Upper lobe of right lung (tissue), 1 donor: ENCODE results near the gene PTER. TPM values are rescaled to one million over a fixed set of nuclear protein-coding genes. Genes with fewer than 3 reads are reported as not detected.

ENCODE experiments used
- ATAC-seq: fragments of 200-7000 bp; cut with Tn5 transposase; one replicate; pipeline ENCODE4 v1.9.1; 2020; ENCODE audit warnings: mild to moderate bottlenecking, moderate library complexity
- DNase-seq: peaks from one replicate; pipeline ENCODE4 v3.0.0-alpha.2; 2020
- H3K27ac ChIP-seq: fragments of 200-600 bp; one replicate; pipeline ENCODE4 v1.8.0; 2022
- H3K27me3 ChIP-seq: fragments of 200-600 bp; one replicate; pipeline ENCODE4 v1.8.0; 2022; ENCODE audit warnings: mild to moderate bottlenecking
- H3K36me3 ChIP-seq: fragments of 200-600 bp; one replicate; pipeline ENCODE4 v1.8.0; 2022
- H3K4me1 ChIP-seq: fragments of 200-600 bp; one replicate; pipeline ENCODE4 v1.8.0; 2022
- H3K4me3 ChIP-seq: fragments of 200-600 bp; one replicate; pipeline ENCODE4 v1.8.0; 2022; ENCODE audit warnings: mild to moderate bottlenecking
- H3K9me3 ChIP-seq: fragments of 200-600 bp; one replicate; pipeline ENCODE4 v1.8.0; 2022
- CTCF ChIP-seq: fragments of 200-600 bp; IDR thresholded peaks from one replicate; pipeline ENCODE4 v1.8.0; 2022; ENCODE audit warnings: antibody characterized with exemption
- intact Hi-C: fragments of 100-400 bp; cut with DNase I; formaldehyde crosslinking; loops from one replicate; pipeline ENCODE4 v1.11.0; 2022
- total RNA-seq: library from RNA; stranded (reverse); fragmentation: NEBNext Ultra II Directional; extraction: Animal tissue kit (Norgen Biotek cat#: 25700); gene quantifications from one replicate; pipeline ENCODE4 v1.2.1, GENCODE V29; 2021
- donor health status: DM: no; HTN: yes; CAD: no; lungs with severe emphysema.

Gene PTER
- total RNA-seq, 1 donor from 2014 or later: 18.1 TPM

- TF ChIP-seq CTCF: no peak
- ATAC-seq (no peak), DNase-seq (no peak)
- intact Hi-C loops: no loop called here
- Histone ChIP-seq H3K36me3 (peaks cover 13% of the 10 kb centered on the region), H3K27me3 (no peaks in the 10 kb centered on the region), H3K4me3 (no peak overlapping the region), H3K4me1 (no peaks in the 10 kb centered on the region), H3K9me3 (no peaks in the 10 kb centered on the region), H3K27ac (no peak overlapping the region)
These were observed 74.0 kb downstream of the PTER start for GRCh38 chr10:16510843-16511242.

DNA sequence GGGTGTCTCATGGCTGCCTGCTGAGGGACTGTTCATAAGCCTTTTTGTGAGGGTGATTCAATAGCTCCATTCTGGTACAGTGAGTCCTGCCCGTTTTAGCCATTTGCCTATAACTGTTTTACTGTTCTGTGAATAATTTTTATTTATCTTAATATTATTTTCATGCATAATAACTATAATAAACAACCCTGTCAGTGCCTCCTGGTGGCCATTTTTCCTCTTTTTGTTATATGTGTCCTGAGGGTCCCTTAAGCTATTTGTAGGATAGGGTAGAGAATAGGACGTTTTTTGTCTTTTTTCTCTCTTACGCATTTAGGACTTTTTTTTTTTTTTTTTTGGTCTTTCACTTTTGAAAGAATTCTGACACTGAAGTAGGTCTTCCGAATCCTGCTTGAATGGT is 82.0 kb downstream of the PTER start:
- H3K4me1 ChIP-seq: peaks cover 17% of the 10 kb centered on the region
- intact Hi-C loops: no loop called here
- H3K4me3 ChIP-seq: no peak overlapping the region
- peak; percentile 19 for TF ChIP-seq CTCF
- H3K27ac ChIP-seq: no peak overlapping the region
- no peaks in the 10 kb centered on the region for H3K36me3 ChIP-seq
- DNase-seq (no peak), ATAC-seq (no peak)
- peaks cover 33% of the 10 kb centered on the region for H3K27me3 ChIP-seq
- no peaks in the 10 kb centered on the region for H3K9me3 ChIP-seq

- intact Hi-C loops: no loop called here
- H3K4me3 ChIP-seq: no peak overlapping the region
- peaks cover 17% of the 10 kb centered on the region for H3K4me1 ChIP-seq
- ATAC-seq (no peak), DNase-seq (no peak)
- H3K36me3 ChIP-seq: no peaks in the 10 kb centered on the region
- H3K27me3 ChIP-seq: peaks cover 33% of the 10 kb centered on the region
- TF ChIP-seq CTCF: no peak
- H3K9me3 ChIP-seq: no peaks in the 10 kb centered on the region
- H3K27ac ChIP-seq: no peak overlapping the region
These were observed 82.6 kb downstream of the PTER start for GRCh38 chr10:16519250-16519907.

GRCh38 chr10:16519908-16520861 is 83.4 kb downstream of the PTER start:
- Histone ChIP-seq H3K27me3 (peaks cover 33% of the 10 kb centered on the region), H3K27ac (no peak overlapping the region), H3K9me3 (no peaks in the 10 kb centered on the region), H3K4me3 (peak overlapping the region; percentile 45), H3K36me3 (no peaks in the 10 kb centered on the region), H3K4me1 (peaks cover 17% of the 10 kb centered on the region)
- DNase-seq (no peak), ATAC-seq (peak; percentile 41)
- intact Hi-C loops: no loop called here
- TF ChIP-seq CTCF: no peak

GRCh38 chr10:16520900-16521299 is 84.1 kb downstream of the PTER start:
- Histone ChIP-seq H3K4me1 (peaks cover 17% of the 10 kb centered on the region), H3K9me3 (no peaks in the 10 kb centered on the region), H3K27ac (no peak overlapping the region), H3K4me3 (peak overlapping the region; percentile 45), H3K27me3 (peaks cover 33% of the 10 kb centered on the region), H3K36me3 (no peaks in the 10 kb centered on the region)
- peak; percentile 16 for TF ChIP-seq CTCF
- ATAC-seq: peak; percentile 50
- DNase-seq: peak; percentile 70
- intact Hi-C loops: no loop called here
